Activated T-cell treated with anti-CD3 and anti-CD28 coated beads for 48 hours (primary cell): ENCODE measurements around the gene NR2F2.

Experiments
- DNase-seq: peaks from one replicate; pipeline ENCODE4 v3.0.0-alpha.2; 2020; ENCODE audit warnings: low read depth

NR2F2 gene

DNA sequence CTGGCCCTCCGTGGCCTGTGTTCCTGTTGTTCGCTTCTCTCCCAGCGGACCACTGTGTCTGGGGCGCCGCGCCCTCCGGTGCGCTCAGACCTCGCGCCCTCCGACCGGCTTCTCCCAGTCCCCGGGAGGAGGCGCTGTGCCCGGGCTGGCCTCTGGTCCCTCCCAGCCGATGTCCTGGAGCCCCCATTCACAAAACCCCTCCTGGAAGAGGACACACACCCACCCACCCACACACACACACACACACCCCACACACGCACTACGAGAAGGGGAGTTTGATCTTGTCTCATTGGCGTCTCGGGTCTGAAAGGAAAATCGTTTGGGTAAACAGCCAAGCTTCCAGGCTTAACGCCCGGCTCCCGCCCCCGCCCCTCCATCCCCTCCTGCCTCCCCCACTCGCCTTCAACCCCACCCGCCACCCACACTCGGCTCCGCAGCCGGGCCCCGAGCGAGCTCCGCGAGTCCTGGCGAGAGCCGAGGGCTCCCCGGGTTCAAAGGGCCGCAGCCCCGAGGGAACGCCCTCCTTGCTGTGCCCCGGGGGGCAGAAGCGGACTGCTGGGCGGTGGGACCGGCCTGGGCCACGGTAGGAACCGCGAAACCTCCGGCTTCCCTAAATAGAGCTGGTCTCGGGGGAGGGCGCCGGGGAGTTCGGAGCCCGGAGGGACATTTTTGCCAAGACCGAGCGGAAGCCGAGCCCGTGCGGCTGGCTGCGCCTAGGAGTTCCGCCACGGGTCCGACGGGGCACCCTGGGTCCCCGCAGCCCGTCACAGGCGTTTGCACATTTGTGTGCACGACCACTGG lies 23.6 kb downstream of the NR2F2 start:
- DNase-seq = no peak

DNA sequence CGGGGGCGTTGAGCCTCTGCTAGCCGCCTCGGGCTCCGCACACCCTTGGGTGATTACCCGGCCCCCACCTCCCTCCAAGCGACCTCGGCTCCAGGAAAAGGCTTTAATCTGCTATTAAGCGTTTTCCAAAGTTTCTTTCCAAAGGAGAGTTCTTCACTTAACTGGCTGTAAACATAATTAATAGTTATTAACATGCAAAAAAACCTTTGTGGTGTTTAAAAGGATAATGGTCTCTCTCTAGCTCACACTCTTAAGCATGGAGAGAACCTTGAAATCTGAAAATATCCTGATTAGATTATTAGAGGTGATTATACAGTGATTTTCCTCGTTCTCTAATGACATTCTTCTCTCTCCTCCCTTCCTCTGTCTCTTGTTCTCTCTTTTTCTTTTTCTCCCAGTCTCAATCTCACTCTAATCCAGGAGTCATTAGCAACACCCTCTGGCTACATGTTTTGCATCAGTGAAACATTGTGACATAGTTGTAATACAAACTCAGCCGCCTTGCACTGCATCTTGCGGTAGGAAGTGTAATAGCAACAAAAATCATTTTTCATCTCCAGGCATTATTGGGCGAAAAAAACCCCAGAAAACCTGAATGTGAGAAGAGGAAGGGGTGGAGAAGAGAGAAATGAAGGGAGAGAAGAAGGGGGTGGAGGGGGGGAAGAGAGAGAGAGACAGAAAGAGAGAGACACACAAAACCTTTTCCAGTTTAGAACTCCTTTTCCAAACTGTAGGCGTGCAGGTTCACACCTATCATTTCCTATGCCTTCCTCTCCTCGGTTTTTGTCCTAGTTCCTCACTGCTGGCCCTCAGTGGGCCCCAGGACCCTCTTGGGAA lies 24.4 kb downstream of the NR2F2 start:
- DNase-seq = no peak

DNA sequence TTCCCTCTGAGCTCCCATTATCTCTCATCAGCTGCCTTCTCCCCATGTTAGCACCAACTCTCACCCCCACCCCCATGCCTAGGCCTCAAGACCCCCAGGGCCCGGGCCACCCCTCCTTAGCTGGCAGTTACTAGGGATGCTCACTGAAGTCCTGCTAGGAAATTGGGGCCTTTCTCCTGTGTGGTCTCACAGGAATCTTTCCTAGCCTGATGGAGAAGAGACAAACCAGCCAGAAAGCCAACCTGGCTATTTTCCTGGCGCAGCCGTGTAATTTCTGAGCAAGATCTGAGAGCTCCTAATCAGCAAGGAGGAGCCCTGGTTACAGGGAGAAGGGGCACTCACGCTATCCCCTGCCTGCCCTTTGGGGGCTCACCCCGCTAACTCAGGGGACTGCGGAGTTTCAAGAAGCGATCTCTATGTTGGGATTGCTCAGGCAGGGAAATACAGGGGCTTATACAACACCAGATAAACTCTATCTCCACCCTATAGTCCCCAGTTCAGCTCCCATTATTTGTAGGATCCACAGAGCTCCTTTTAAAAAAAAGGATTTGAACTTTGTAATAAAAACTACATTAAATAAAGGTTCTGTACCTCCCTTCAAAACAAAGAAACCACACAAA lies 25.2 kb downstream of the NR2F2 start:
- DNase-seq = no peak

DNA sequence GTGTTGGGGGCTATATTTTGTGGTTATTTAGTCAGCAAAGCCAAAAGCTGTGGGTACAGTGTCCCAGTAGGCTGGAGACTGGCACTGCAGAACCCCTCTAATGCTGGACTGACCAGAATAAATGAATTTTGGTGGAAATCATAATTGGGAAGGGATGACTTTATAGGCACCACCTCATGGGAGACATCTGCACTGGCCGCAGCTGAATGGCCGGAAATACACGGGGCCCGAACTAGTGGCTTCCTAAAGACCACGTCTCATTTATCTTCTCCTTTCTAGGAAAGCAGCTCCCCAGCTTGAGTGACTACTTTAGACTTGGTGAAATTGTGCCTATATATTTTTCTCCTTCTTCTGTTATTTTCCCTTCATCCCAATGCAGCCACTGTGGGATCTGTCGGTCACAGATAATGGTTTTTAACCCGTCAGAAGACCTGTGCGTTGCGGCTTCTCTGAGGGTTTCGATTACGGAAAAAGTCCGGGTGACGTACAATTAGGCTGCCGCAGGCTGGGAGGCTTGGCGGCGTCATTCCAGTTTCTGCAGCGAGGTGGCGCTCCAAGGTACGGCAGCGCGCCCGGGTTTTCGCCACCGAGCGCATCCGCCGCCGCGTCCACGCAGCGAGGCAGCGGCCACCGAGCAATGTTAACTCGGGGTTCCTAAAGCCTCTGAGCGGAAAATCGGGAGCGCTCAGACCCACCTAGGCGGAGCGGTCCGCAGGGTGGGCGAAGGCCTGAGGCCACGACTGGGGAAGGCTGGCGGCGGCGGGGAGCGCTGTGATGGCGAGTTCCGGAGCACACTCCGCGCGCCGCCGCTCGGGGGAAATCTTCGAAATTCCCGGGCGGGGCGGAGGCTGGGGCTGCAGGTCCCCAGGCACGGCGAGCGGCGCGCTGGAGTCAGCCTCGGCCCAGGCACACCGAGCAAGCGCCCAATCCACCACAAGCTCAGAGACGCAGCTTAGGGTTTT lies 26.3 kb downstream of the NR2F2 start:
- peak; percentile 73 for DNase-seq

DNA sequence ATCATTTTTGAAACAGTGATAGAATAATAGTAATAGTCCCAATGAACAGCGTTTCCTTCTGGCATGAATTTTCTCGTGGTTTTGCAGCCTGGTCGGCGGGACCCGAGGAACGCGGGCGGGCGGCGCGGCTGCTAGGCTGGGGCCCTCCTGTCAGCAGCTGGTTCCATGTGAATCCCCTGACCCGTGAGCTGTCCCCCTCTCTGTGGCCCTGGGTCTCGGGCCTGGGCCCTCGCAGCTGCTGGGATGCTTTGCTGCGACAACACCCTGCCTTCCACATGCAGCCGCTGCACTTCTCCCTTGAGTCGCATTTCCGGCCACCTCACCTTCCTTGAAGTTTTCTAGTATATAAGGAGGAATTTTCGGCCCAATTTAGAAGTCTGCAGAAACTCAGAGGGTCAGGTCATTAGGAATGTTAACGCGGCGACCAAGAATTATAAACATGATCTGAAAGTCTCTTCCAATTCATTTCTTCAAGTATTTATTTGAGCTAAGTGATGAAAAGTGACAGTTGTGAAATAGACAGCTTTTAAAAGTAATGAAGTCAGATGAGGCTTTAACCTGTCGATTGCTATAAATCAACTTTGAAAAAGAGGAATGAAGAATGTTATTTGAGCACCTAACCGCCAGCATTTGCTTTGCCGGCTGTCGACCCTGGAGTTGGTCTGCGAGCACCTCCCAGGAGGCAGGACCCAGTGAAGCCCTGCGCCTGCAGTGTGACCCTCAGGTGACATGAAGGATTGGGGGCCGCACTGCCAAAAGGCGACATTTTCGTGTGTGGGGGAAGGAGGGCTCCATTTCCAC lies 27.7 kb downstream of the NR2F2 start:
- DNase-seq = no peak

DNA sequence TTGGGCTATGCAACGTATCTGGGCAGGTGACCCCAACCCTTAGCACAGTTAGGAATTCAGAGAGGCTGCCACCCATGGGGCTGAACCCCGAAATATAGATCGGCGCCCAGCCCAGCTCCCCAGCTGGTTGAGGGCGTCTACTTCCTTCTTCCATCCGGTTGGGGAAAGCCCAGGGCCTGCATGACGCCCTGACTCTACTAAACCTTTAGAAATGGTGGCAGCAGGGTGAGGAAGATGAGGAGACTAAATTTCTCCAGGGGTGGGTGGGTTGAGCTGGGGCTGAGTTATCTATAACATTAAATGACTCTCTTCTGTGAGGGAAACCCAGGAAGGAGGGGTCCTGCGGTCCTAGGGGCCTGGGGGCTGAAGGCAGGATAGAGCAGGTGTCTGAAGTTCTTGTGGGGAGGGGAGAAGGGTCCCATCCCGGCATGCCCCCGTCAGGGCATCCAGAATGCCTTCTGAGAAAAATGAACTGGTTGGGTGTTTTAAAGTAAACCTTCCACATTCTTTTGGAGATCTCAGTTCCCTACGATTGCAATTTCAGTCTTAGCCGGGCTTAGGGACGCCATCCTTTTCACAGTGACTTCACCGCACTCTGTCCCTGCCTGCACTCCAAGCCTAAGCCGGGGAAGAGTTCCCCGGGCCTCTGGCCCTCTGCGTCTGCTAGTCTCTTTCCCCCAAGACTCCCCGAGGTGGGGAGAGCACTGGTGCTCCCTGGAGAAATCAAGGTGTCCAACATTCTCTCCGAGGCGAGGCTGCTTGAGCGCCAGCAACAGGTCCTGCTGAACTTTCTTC lies 28.5 kb downstream of the NR2F2 start:
- DNase-seq = no peak

DNA sequence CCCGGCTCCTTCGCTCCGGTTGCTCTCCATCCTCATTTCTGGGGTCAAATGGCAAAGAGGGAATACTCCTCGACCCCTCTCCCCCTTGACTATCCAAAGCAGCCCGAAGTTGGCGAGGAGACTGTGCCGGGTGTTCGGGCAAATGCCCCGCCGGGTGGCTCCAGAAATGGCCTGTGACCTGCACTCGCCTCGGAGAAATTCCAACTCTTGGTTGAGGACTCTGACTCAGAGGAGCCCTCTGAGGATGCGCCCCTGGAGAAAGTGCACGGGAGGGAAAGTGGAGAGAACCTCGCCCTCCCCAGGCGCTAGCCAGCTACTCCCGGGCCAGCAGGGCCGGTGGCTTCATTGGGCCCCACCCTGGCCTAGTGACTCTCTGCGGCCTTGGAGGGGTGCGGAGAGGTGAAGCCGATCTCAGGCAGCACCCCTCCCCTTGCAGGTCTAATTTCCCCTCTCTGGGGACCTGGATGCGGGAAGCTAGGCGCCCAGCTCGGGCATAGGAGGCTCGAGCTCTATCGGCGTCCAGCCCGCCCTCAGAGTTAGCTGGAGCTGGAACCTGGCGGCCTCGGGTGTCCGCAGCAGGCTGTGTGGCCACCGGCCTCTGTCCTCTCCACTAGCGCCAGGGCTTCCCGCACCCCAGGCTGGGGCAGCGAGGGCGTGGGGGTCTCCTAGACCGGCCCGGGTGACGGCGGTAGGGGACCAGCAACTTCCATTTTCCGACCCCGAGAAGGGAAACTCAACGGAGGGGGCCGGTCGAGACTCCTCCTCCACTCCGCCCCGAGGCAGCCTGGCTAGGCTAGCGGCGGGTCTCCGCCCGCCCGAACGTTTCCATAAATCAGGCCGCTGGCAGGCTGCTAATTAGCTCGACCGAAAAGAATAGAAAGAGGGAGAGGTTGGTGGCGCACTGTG lies 29.4 kb downstream of the NR2F2 start:
- no peak for DNase-seq

DNA sequence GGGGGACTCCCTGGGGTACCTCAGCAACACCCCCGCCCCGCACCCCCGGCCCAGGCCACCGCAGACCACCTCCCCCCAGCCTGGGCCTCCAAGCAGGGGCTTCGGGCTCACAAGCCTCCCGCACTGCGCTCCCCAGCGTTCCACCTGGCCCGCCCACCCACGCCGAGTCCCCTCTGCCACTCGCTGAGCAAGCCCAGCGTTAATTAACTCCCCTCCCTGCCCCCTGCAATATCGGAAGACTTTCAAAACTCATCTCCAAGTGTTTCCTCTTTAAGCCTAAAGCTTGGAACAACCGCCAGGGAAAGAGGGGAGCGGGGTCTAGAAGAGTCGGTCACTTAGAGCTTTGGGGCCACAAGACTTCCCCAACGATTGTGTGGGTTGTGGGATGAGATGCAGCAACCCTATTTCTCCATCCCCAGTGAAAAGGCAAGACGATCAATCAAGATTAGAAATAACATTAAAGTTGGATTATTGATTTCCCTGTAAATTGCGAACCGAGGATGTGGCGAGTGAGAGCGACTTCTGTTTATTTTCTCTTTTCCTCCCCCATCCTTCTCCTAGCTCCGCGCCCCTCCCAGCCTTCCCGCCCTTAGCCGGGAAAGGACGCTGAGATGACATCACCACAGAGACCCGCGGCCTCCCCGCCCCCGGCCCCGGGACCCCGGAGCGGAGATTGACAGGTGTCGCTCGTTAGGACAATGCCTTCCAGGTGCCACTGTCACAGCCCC lies 30.2 kb downstream of the NR2F2 start:
- DNase-seq = no peak

DNA sequence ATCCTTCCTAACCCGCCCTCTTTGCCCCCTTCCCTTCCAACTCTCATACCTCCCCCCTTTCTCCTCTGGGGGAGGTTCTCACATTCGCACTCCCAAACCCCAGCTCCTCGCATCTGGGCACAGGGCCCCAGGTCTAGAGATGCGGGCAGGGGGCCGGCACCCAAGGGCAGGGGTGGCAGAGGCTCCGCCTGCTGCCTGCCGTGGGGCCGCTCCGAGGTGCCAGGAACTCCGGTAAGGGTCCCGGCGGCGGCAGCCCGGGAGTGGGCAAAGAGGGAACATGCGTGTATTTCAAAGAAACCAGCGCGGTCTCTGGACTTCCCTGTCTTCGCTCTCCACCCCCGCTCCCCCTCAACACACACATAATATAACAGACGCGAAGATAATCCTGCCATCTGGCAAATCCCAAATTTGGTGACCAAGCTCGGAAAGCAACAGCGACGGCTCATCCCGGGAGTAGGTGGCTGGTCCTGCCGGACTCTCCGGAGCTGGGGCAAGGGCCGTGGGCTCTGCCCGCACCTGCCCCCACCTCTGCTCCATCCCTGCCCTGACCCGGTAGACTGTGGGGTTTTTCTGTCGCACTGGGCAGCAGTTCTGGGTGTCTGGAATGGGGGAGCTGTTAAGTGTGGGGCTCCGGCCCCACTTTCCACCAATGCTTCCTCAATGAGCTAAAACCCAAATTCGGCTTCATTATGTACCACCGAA lies 31.0 kb downstream of the NR2F2 start:
- DNase-seq = no peak

DNA sequence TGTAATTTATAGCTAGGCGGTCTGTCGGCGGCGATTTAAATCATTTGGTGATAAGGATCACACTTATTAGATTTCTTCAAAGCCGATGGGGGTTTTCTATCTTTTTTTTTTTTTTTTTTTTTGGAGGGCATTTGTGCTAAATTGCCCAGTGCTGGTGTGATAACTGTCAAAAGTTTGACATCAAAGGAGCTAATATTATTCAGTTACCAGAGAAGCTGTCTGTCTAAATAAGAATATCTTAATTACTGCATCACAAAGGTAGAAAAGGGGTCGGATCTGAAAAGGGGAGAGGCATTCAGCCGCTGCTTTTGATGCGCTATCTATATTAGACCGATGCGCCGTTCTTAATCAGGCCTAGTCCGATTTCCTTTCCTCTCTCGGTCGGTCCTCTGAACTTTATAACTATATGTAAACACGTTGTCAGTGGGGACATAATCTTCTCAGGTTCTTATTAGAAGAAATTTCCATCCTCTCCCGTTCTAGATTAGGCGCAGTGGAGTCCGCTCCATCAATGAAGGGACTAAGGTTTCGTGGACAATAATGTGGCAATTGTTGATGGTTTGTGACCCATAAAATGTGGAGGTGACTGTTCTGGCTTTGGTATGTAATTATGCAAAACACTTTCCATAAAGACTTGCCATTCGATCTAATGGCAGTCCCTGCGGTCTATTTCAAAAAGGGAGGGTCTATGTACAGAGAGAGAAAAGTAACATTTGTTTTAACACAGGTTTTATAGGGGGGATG lies 31.7 kb downstream of the NR2F2 start:
- DNase-seq = no peak

DNA sequence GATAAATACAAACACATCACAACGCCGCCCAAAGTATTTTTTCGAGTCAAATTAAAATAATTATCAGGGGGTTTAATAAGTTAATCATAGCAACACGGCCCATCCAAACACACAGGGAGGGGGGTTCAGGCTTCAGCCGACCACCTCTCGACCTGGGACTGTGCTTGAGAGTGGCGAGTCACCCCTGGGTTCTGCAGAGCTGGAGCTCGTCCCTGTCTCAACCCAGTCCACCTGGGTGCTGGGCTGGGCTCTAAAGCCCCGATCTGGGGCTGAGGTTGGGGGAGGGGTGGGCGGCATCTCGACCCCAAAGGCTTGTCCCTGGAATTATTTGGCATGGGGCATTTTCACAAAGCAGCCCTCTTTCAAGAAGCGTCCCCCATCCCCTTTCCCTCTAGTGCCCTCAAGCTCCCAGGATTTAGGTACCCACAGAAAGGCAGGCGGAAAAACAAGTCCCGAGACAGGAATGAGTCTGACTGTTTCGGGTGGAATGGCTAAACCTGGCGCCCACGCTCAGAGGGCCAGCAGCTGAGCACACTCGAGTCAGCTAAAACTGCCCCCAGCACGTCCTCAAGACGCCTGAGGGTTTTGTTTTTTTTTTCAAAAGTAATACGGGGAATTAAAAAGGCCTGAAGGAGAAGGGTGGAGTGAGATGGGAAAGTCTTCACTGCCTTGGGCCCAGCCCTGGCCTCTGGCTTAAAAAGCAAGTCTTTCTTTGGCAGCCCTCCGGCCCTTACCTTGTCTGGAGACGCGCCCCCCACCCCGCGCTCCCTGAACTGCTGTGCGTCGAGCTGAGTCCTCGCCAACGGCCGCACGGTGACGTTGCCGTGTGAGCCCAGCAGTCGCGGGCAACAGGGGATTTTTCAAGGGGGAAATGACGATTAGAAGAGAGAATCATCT lies 32.5 kb downstream of the NR2F2 start:
- DNase-seq = no peak

DNA sequence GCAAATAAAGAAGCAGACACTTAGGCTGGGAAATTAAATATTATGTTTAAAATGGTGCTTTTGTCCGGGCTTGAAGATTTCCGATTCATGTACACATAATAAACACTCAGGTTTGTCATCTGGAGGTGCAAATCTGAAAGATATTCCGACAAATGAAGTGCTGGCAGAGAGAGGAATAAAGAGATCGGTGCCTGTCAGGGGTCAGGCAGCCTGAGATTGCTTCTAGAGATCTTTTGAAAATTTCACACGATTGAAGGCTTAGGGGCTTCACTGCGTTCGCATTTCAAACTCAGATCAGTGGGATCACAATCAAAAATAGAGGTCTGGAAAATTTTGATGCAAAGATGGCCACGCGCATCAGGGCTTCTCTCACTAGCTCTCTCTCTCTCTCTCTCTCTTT lies 33.2 kb downstream of the NR2F2 start:
- DNase-seq = no peak

DNA sequence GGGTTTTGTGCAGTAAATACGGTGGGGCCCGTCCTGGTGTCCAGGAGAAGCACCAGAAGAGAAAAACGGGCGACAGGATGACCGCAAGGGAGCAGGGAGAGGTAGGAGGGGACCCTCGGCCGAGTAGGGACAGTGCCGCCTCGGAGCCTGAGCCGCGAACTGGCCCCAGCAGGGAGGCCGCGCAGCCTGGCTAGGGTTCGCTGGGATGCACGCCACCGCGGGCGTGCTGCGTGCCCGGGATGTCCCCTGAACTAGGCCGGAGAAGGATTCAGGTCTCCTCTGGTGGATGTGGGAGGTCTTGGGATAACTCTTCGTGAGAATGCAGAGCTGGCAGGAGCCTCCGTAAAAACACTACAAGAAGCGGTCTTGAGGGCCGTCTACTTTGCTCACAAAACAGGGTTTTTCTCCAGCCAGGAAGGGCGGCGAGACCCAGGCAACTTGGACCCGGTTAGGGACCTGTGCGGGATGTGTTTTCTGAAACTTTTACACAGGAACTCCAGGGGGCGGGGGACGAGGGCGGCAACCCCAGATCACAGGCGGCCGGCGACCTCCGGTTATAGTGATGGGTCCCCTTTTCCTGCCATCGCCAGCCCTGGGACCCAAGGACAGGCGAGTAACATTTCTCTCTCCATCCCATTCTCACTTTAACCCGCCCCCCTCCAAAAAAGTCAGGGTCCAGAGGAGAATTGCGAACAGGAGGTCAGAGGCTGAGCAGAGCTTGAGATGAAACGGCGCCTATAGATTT lies 35.5 kb downstream of the NR2F2 start:
- no peak for DNase-seq

DNA sequence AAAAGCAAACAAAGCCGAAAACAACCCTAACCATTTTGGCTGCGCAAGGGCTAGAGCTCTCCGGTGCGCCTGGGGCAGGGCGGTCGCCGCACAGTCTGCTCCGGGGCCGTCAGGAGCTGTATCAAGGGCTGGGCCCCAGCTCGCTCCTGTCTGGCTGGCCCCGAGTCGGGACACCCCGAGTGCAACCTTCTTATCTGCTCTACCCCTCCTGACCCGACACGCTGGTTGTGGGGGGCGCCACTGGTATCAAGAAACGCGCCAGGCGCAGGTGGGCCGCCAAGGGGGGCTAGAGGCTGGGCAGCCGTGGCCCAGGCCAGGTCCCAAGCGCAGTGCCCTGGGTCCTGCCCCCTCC lies 36.0 kb downstream of the NR2F2 start:
- DNase-seq = no peak
